Ishikawa (cell line): Measurements from ENCODE around the gene TLE7.

Source experiments
- CEBPB ChIP-seq: IDR thresholded peaks from 2 replicates; pipeline ENCODE4 v1.6.1; 2012
- CREB1 ChIP-seq: IDR thresholded peaks from 2 replicates; pipeline ENCODE4 v1.6.1; 2012; ENCODE audit warnings: low read depth
- EP300 ChIP-seq: IDR thresholded peaks from 2 replicates; pipeline ENCODE4 v1.6.1; 2012; ENCODE audit warnings: borderline replicate concordance
- FOXM1 ChIP-seq: IDR thresholded peaks from 2 replicates; pipeline ENCODE4 v1.6.1; 2012; ENCODE audit warnings: low read depth, borderline replicate concordance
- RAD21 ChIP-seq: IDR thresholded peaks from 2 replicates; pipeline ENCODE4 v1.6.1; 2012; ENCODE audit warnings: low read depth
- TAF1 ChIP-seq: IDR thresholded peaks from 2 replicates; pipeline ENCODE4 v1.6.1; 2012; ENCODE audit warnings: low read depth, mild to moderate bottlenecking
- TCF12 ChIP-seq: IDR thresholded peaks from 2 replicates; pipeline ENCODE4 v1.6.1; 2012; ENCODE audit warnings: low read depth
- TEAD4 ChIP-seq: IDR thresholded peaks from 2 replicates; pipeline ENCODE4 v1.6.1; 2012
- YY1 ChIP-seq: IDR thresholded peaks from 2 replicates; pipeline ENCODE4 v1.6.1; 2012; ENCODE audit warnings: low read depth
- TF ChIP-seq, protein P1 (sequence below): IDR thresholded peaks from 2 replicates; pipeline ENCODE4 v1.6.1; 2012

DNA sequence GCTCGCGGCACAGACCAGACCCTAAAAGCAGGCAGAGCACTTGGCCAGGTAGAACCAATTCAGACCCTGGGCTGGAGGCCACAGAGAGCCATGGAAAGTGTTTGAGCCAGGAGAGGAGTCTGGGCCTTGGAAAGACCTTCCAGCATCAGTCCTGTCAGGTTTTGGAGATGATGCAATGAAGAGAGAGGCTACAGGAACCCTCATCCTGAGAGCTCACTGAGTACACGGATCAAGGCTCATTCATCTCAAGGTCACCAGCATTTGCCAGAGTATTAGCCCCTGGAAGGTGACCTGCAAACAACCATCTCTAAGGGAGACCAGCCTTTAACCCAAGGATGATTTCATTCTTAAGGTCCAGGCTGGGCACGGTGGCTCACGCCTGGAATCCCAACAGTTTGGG, 27.8 kb downstream of the TLE7 start:
- TF ChIP-seq, protein P1, sequence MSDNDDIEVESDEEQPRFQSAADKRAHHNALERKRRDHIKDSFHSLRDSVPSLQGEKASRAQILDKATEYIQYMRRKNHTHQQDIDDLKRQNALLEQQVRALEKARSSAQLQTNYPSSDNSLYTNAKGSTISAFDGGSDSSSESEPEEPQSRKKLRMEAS, result no peak
- TF ChIP-seq CEBPB (no peak), EP300 (no peak), TAF1 (no peak), CREB1 (no peak), TEAD4 (no peak), FOXM1 (no peak), YY1 (no peak), RAD21 (no peak), TCF12 (no peak)
